ENCODE measurements around the gene CLEC1A.

DNA sequence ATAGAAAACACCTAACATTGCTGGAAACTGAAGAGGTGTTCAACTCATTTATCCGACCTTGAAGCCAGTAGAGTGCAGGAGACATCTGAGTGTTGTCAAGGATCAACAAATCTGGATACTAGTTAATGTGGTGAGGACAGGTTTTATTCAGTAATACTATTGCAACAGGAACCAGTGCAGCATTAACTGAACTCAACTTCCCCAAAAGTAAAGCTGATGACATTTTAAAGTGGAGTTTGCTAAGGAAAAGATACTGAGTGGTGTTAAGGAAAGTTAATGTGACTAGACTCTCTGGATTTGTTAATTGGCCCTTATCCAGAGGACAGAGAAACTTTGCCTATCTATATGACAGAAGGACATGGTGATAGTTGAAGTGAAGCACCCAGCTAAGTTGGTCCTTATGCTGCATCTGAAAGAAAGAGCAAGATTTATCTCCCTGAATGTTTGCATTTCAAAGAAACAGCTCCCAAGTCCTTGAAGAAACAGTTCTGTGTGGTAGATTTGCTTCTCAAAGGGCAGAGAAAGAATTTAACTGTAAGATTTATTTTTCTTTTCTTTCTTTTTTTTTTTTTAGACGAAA lies 32.4 kb upstream of the CLEC1A start:
- TF ChIP-seq CTCF (IDR thresholded peaks at IDR 0.05): no peak
- TF ChIP-seq POLR2A (IDR thresholded peaks at IDR 0.05): no peak

Data from uterus (tissue), 2 donors.